Endothelial cell of umbilical vein (primary cell): Measurements from ENCODE around the gene CMIP. TPM values are rescaled to one million over a fixed set of nuclear protein-coding genes. Genes with fewer than 3 reads are reported as not detected.

Source experiments
- BruUV-seq: library from RNA; stranded (reverse); fragments of 400-500 nt; replicated peaks from 2 replicates; lab custom pipeline; 2021; lab: Mats Ljungman, UMichigan
- CTCF ChIA-PET: fragments of 300-600, 350-600 bp; sonication (Branson Sonifier 250); formaldehyde crosslinking; loops from one replicate; lab custom pipeline; 2021; ENCODE audit warnings: antibody characterized with exemption, inconsistent platforms; lab: Charles Lee
- POLR2A ChIA-PET: fragments of 300-600, 350-600 bp; sonication (Branson Sonifier 250); formaldehyde crosslinking; loops from one replicate; lab custom pipeline; 2021; ENCODE audit warnings: antibody characterized with exemption, inconsistent platforms; lab: Charles Lee
- DNase-seq: peaks from one replicate; pipeline ENCODE4 v3.0.0-alpha.2; 2011; ENCODE audit warnings: low read depth, low spot score
- FAIRE-seq: peaks from 2 replicates; lab custom pipeline; 2011; peaks lifted over from hg19 to GRCh38; lab: Jason Lieb, UNC
- H2AFZ ChIP-seq: 2 replicates; pipeline ENCODE4 v1.6.0; 2012; ENCODE audit warnings: low read depth, low read length, control low read depth, inconsistent platforms
- H3K27ac ChIP-seq: 2 replicates; pipeline ENCODE4 v1.5.1; 2011; ENCODE audit warnings: low read depth, mild to moderate bottlenecking, control low read depth, low read length, moderate library complexity; ENCODE audit not compliant: insufficient read depth
- H3K27me3 ChIP-seq, 2 experiments: 2 replicates each; pipeline versions ENCODE4 v1.6.0 to v1.6.1; 2011; ENCODE audit warnings: low read length in 2 of 2, mixed read lengths in 1 of 2; ENCODE audit not compliant: control insufficient read depth in 2 of 2, insufficient read depth in 2 of 2
- H3K36me3 ChIP-seq, 2 experiments: 2 replicates in 1 of 2; 3 replicates in 1 of 2; pipeline ENCODE4 v1.5.1; 2011; ENCODE audit warnings: low read length in 2 of 2, mild to moderate bottlenecking in 1 of 2, moderate library complexity in 1 of 2; ENCODE audit not compliant: control insufficient read depth in 2 of 2, insufficient read depth in 2 of 2; ENCODE audit errors: extremely low read depth in 1 of 2
- H3K4me1 ChIP-seq: 3 replicates; pipeline ENCODE4 v1.5.1; 2011; ENCODE audit warnings: mild to moderate bottlenecking, low read length; ENCODE audit not compliant: control insufficient read depth, insufficient read depth; ENCODE audit errors: extremely low read depth
- H3K4me2 ChIP-seq: 2 replicates; pipeline ENCODE4 v1.6.1; 2011; ENCODE audit warnings: low read length, control low read depth, mixed read lengths; ENCODE audit not compliant: insufficient read depth
- H3K4me3 ChIP-seq, 3 experiments: fragments of 200-600 bp in 1 of 3; sonication (generic), shearing (Covaris generic) in 1 of 3; replicated peaks in 1 of 3; 2 replicates each; pipeline ENCODE4 v1.5.1; 2011 to 2016; ENCODE audit warnings: control low read depth in 3 of 3, low read length in 3 of 3, mild to moderate bottlenecking in 2 of 3, inconsistent platforms in 1 of 3, low read depth in 1 of 3, moderate library complexity in 1 of 3; ENCODE audit not compliant: insufficient read depth in 1 of 3
- H3K79me2 ChIP-seq: 2 replicates; pipeline ENCODE4 v1.6.0; 2012; ENCODE audit warnings: low read length, inconsistent platforms; ENCODE audit not compliant: control insufficient read depth, insufficient read depth
- H3K9ac ChIP-seq: replicated peaks from 2 replicates; pipeline ENCODE3; 2011; ENCODE audit warnings: low read length, control low read depth; ENCODE audit not compliant: insufficient read depth; ENCODE audit errors: extremely low read depth
- H3K9me1 ChIP-seq: replicated peaks from 3 replicates; pipeline ENCODE4 v1.6.0; 2011; ENCODE audit warnings: mild to moderate bottlenecking, low read length; ENCODE audit not compliant: control insufficient read depth, insufficient read depth; ENCODE audit errors: extremely low read depth
- H3K9me3 ChIP-seq: replicated peaks from 2 replicates; pipeline ENCODE4 v1.5.1; 2012; ENCODE audit warnings: low read length, inconsistent platforms; ENCODE audit not compliant: control insufficient read depth, insufficient read depth
- H4K20me1 ChIP-seq: replicated peaks from 2 replicates; pipeline ENCODE3; 2011; ENCODE audit warnings: mild to moderate bottlenecking, low read length; ENCODE audit not compliant: control insufficient read depth, insufficient read depth; ENCODE audit errors: extremely low read depth
- CTCF ChIP-seq, 2 donors: IDR thresholded peaks; 1 replicate in 1 of 2; 2 replicates in 1 of 2; pipeline ENCODE4 v1.5.1; 2011; ENCODE audit warnings: low read length in 2 of 2, mild to moderate bottlenecking in 2 of 2, moderate library complexity in 2 of 2, control low read depth in 1 of 2, inconsistent platforms in 1 of 2, low read depth in 1 of 2; ENCODE audit not compliant: insufficient read depth in 1 of 2; ENCODE audit errors: extremely low read depth in 1 of 2
- FOS ChIP-seq: IDR thresholded peaks from 2 replicates; pipeline ENCODE4 v1.6.1; 2011; ENCODE audit warnings: mild to moderate bottlenecking, low read length, moderate library complexity, borderline replicate concordance; ENCODE audit not compliant: insufficient read depth
- GATA2 ChIP-seq: IDR thresholded peaks from 2 replicates; pipeline ENCODE4 v1.7.0; 2011; ENCODE audit warnings: low read depth, mild to moderate bottlenecking, moderate library complexity, mixed read lengths, low read length; ENCODE audit not compliant: insufficient read length, insufficient read depth
- JUN ChIP-seq: IDR thresholded peaks from 2 replicates; pipeline ENCODE4 v1.6.1; 2011; ENCODE audit warnings: borderline replicate concordance, low read depth; ENCODE audit not compliant: insufficient read length, insufficient read depth
- MAX ChIP-seq: IDR thresholded peaks from 2 replicates; pipeline ENCODE4 v1.6.1; 2011; ENCODE audit not compliant: insufficient read depth, insufficient read length
- MYC ChIP-seq: IDR thresholded peaks from one replicate; pipeline ENCODE4 v1.6.1; 2011; ENCODE audit warnings: mild to moderate bottlenecking, low read depth, low read length
- POLR2A ChIP-seq: IDR thresholded peaks from 2 replicates; pipeline ENCODE4 v1.6.1; 2012; ENCODE audit warnings: low read depth, mild to moderate bottlenecking, control low read depth, low read length
- POLR2AphosphoS5 ChIP-seq: IDR thresholded peaks from 2 replicates; pipeline ENCODE4 v1.6.1; 2012; ENCODE audit warnings: low read depth, mild to moderate bottlenecking, control low read depth, low read length, moderate library complexity; ENCODE audit not compliant: insufficient read depth
- dilution Hi-C: fragments of 300-500 bp; cut with MboI; formaldehyde crosslinking; loops from one replicate; pipeline ENCODE4 v1.15.0; 2019; ENCODE audit warnings: low sequenced_read_pairs; ENCODE audit not compliant: extremely low pct_ligation_motif_present
- intact Hi-C: fragments of 100-400 bp; cut with micrococcal nuclease; formaldehyde crosslinking; loops from one replicate; pipeline ENCODE4 v1.10.0; 2022
- polyA plus RNA-seq, 4 experiments: library from polyadenylated mRNA; depleted of rRNA in 3 of 4; stranded (reverse) in 3 of 4; unstranded in 1 of 4; fragments of >200 nt; gene quantifications; 2 replicates each; pipeline versions ENCODE4 v1.2.1 to v1.2.3, GENCODE V29; 2011 to 2012; ENCODE audit warnings: missing spikeins in 1 of 4
- total RNA-seq: library from RNA; stranded (reverse); gene quantifications from 2 replicates; pipeline ENCODE4 v1.2.3, GENCODE V29; 2021

CMIP gene
- total and polyA plus RNA-seq, 2 donors (not counting 3 experiments of a cell fraction or from before 2014, with no cell fraction given): 29.0 to 101 TPM

- POLR2A ChIA-PET: no interaction called here
Measured at GRCh38 chr16:81545470-81546250, 101.1 kb downstream of the CMIP start.

GRCh38 chr16:81546781-81547180 is 102.2 kb downstream of the CMIP start:
- dilution Hi-C loops: no loop called here
- intact Hi-C loops: no loop called here
- peaks cover 5% of the 10 kb centered on the region for H4K20me1 ChIP-seq
- H3K27me3 ChIP-seq: no peaks in the 10 kb centered on the region
- BruUV-seq: no TSS peak
- FAIRE-seq (no peak), DNase-seq (no peak)
- H3K79me2 ChIP-seq: peaks cover 52% of the 10 kb centered on the region
- no peak overlapping the region for H3K27ac ChIP-seq
- no peak overlapping the region for H3K9ac ChIP-seq
- POLR2A ChIA-PET: no interaction called here
- TF ChIP-seq POLR2AphosphoS5: no peak
- no peak for TF ChIP-seq CTCF (IDR thresholded peaks at IDR 0.05; ENCODE audit: extremely low read depth in 1 of 2, insufficient read depth in 1 of 2, low read depth in 1 of 2, low read length in 2 of 2)
- TF ChIP-seq POLR2A: no peak
- H3K9me1 ChIP-seq: no peaks in the 10 kb centered on the region
- no peak overlapping the region for H2AFZ ChIP-seq
- no peak overlapping the region for H3K4me3 ChIP-seq
- H3K4me2 ChIP-seq: no peak overlapping the region
- no peaks in the 10 kb centered on the region for H3K36me3 ChIP-seq
- no peaks in the 10 kb centered on the region for H3K9me3 ChIP-seq
- peaks cover 50% of the 10 kb centered on the region for H3K4me1 ChIP-seq
- CTCF ChIA-PET: no interaction called here

More at GRCh38 chr16:81545470-81546250, 101.1 kb downstream of the CMIP start:
- DNase-seq: no peak
- Histone ChIP-seq H4K20me1 (peaks cover 5% of the 10 kb centered on the region), H3K4me1 (peaks cover 39% of the 10 kb centered on the region), H3K79me2 (peaks cover 52% of the 10 kb centered on the region), H3K4me2 (no peak overlapping the region), H3K27ac (no peak overlapping the region), H3K9me1 (no peaks in the 10 kb centered on the region), H3K36me3 (no peaks in the 10 kb centered on the region), H2AFZ (no peak overlapping the region), H3K27me3 (no peaks in the 10 kb centered on the region), H3K9ac (no peak overlapping the region), H3K9me3 (no peaks in the 10 kb centered on the region), H3K4me3 (no peak overlapping the region)
- TF ChIP-seq GATA2 (no peak), FOS (no peak), POLR2A (no peak), MYC (no peak), MAX (no peak), POLR2AphosphoS5 (no peak), JUN (no peak)
- dilution Hi-C loops: no loop called here
- CTCF ChIA-PET: interaction anchor here (1.4 kb wide), 1 partner anchor 117 kb away, joined by 3 read pairs; no protein-coding TSS in a partner anchor
- intact Hi-C loops: no loop called here
- no peak for FAIRE-seq
- no TSS peak for BruUV-seq
